Stimulated activated CD4-positive, alpha-beta T cell treated with anti-CD3 and anti-CD28 coated beads, Interleukin-1b, Interleukin-23, amount 100 ng/mL, for 48 hours (primary cell): Measurements from ENCODE around the gene CCT4.
"Not testable (repeated sequence)": the region's sequence is repeated elsewhere in the genome, so short reads cannot be mapped to it uniquely, and the experiment has no call there.

ENCODE experiments used
- DNase-seq: peaks from one replicate; pipeline ENCODE4 v3.0.0-alpha.2; 2020

The CCT4 gene, protein sequence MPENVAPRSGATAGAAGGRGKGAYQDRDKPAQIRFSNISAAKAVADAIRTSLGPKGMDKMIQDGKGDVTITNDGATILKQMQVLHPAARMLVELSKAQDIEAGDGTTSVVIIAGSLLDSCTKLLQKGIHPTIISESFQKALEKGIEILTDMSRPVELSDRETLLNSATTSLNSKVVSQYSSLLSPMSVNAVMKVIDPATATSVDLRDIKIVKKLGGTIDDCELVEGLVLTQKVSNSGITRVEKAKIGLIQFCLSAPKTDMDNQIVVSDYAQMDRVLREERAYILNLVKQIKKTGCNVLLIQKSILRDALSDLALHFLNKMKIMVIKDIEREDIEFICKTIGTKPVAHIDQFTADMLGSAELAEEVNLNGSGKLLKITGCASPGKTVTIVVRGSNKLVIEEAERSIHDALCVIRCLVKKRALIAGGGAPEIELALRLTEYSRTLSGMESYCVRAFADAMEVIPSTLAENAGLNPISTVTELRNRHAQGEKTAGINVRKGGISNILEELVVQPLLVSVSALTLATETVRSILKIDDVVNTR

GRCh38 chr2:61888267-61889055 lies at the start of gene CCT4:
Gene CCT4 (minus strand): TSS chr2:61888656. CDS start chr2:61888507, 149 bp downstream.
- peak; percentile 88 for DNase-seq

DNA sequence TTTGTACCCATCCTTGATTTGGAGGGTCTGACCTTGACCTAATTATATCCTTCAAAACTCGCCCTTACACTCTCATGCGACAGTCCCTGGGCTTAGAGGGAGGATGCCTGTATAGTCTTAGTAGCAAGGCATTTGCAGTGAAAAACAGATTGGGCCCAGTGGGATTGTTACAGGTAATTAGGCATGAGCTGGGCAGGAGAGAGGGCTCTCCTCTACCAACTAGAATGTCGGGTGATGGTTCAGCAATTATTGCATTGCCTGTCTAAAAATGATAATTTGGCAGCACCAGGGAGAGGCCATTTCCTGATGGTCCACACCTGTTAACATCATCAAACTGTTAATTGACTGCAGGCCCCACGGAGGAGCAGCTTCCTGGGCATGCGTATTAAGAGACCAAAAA lies 49.4 kb upstream of the CCT4 start:
- DNase-seq, result no peak

DNA sequence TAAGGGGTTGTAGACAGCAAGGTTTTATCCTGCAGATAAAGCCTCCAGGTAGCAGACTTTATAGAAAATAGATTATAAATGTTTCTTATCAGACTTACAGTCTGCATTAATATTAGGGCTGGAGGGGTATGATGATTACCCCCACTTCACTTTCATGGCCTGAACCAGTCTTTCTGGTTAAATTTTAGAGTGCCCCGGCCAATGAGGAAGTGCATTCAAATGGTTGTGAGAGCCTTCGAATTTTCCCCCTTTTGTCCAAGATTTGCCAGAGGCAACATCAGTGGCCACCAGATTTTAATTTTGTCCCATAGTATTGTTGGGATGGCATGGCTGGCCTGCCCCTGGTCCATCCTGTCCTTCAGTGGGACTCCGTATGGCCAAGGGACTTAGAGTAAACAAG lies 48.6 kb upstream of the CCT4 start:
- DNase-seq, result no peak

- no peak for DNase-seq
Measured at GRCh38 chr2:61928826-61929461, 40.5 kb upstream of the CCT4 start.

DNA sequence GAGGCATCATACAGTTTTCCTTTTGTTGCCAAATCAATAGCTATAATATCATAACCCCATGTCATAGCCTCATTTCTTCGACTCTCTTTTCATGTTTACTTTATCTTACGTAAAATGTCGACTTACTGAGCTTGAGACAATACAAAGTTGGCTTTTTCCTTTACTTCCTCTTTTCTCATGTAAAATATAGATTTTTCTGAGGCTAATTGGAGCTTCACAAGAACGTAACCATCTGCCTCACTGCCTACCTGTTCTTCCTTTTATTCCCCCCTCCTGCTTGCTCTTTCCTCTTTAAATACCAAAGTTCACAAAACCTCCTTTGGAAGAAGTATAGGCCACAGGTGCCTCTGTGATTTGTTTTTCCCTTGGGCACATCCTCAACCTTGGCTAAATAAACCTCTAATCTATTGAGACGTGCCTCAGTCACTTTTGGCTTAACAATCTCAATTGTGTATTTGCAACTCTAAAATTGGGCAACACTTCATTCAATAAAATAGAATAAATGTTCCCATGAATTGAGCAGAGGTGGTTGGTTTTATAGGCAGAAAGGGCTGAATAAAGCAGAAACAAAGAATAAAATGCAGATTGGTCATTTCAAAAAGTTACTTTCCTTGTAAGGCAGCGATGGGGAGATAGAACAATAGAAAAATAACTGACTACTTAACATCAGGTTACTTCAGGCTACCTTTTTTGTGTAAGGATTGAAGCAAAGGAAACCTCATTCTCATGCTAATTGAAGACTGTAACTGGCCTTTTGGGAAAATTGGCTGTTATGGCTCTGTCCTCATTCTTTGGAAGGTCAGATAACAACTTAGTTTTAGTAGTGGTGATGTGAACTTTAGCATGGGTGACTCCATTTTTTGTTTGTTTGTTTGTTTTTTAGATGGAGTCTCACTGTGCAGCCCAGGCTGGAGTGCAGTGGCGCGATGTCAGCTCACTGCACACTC lies 38.3 kb upstream of the CCT4 start:
- DNase-seq, result no peak

- no peak for DNase-seq
Measured at GRCh38 chr2:61924895-61925663, 36.6 kb upstream of the CCT4 start.

- no peak for DNase-seq
Measured at GRCh38 chr2:61922714-61923113, 34.3 kb upstream of the CCT4 start.

GRCh38 chr2:61920548-61920947 lies 32.1 kb upstream of the CCT4 start:
- DNase-seq, result no peak

GRCh38 chr2:61914794-61915193 lies 26.3 kb upstream of the CCT4 start:
- DNase-seq, result not testable (repeated sequence)

- DNase-seq, result no peak
Measured at GRCh38 chr2:61911510-61911909, 23.1 kb upstream of the CCT4 start.

DNA sequence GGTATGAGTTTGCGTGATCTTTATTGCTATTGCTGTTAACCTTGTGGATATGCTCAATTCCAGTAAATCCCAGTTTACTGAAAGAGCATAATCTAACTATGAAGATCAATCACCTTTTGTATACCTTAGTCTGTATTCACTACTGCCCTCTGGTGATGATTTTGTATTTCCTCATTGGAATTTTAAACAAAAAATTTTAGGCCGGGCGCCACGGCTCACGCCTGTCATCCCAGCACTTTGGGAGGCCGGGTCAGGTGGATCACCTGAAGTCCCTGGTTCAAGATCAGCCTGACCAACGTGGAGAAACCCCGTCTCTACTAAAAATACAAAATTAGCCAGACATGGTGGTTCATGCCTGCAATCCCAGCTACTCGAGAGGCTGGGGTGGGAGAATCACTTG lies 22.1 kb upstream of the CCT4 start:
- DNase-seq, result no peak

DNA sequence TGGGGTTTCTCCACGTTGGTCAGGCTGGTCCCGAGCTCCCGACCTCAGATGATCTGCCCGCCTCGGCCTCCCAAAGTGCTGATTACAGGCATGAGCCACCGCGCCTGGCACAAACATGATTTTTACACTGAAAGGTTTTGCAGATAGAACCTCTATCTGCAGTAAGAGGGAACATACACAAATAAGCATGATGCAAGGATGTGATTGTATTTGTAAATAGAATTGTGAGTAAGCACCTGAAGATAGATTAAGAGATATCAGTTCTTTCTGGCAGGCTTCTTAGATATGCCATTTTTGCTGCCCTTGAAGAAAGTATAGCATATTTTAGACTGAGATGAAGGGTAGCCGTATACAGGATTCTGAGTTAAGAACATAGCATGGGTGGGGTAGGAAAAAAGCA lies 20.7 kb upstream of the CCT4 start:
- DNase-seq, result no peak

DNA sequence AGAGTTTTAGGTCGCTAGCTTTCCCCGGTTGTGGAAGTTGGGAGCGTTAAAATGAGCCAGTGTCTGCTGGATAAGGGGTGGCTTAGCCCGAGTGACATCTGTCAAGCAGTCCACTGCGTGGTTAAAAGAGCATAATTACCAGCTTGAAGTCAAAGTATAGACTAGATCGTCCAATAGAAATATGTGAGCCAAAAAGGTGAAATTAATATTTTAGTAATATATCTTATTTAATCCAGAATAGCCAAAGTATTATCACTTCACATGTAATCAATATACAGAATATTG lies 17.7 kb upstream of the CCT4 start:
- no peak for DNase-seq

DNA sequence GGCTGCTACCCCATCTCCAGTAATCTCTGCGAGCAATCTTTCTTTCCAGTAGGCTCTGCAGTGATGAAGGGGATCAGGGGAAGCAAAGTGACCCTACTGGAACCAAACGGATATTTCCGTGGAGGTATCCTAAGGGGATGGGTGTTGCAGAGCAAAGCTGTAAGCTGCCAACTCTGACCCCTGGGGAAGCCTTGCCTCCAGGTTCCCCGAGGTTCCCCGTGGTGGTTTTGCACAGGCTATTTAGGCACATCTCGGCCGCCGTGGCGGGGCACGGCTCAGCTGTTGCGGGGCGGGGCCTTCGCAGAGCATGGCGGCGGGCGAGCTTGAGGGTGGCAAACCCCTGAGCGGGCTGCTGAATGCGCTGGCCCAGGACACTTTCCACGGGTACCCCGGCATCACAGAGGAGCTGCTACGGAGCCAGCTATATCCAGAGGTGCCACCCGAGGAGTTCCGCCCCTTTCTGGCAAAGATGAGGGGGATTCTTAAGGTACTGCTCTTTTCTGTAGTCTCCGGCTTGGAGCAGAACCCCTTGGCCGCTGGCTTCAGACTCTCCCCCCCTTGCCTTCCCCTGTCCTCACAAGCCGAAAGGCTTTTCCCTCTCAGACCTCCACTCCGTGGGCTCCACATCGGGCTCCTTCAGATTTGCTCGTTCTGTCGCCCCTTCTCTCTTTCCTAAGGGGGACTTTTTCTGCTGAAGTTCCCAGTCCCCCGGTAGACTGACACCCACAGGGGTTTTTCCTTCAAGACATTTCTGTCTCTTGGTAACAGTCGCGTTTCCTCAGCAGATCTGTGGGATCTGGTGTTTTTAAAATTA lies 17.1 kb upstream of the CCT4 start, which contains the start of gene COMMD1:
Gene COMMD1, plus strand, starts transcription at position 303 of the 814 bp plus-strand sequence. Its CDS starts 5 bp downstream, at position 308.
- DNase-seq, result peak; percentile 84

GRCh38 chr2:61900281-61900680 lies 11.8 kb upstream of the CCT4 start:
- no peak for DNase-seq

DNA sequence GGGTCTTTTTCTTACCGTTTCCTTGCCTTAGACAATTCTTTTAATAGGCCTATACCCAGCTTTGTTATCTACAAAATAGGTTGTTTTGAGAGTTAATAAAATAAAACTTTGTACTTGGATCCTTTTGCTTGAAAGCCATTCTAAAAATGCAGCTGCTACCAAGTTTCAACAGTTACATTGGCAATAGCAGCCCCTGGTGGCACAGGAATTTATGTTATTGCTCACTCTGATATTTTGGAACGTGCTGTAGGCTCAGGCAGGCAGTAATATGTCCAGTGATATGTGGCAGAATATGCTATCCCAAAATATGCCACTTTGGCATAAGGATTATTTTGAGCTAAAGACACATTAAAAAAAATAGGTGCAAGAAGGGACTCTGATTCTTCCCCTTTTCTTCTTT lies 10.4 kb upstream of the CCT4 start:
- DNase-seq, result no peak

DNA sequence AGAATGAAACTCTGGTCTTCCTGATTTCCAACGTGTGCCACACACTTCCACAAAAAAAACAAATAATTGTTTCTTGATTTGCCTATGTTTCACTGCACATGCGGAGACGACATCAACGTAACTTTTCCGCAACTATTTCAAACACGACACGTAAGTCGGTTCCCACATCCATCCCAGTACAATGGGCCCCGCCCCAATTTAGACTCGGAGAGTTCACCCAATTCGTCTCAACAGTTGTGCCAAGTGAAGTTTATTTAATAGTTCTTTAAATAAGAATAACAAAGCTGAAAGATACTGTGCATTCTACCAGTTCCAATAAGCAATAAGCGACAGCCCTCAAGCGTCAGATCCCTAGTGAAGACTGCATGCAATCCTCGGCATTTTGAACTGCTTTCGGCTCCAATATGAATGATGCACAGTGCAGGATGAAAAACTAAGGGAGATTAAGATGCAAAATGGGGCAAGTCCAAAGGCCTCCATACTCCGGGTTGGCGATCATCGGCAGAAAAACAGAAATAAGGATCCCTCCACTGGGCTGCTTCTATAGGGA lies 664 bp downstream of the CCT4 start:
- no peak for DNase-seq

- no peak for DNase-seq
Measured at GRCh38 chr2:61885896-61886603, 2.4 kb downstream of the CCT4 start.

DNA sequence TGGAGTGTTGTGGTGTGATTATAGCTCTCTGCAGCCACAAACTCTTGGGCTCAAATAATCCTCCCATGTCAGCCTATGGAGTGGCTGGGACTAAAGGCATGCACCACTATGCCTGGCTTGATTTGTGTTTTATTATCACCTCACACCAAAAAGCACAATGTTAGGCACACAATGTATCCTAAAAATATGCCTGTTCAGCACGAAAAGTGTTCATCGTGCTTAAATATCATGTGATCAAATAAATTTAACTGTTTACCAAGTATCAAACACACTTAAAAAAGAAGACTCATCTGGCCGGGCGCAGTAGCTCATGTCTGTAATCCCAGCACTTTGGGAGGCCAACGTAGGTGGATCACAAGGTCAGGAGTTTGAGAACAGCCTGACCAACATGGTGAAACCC lies 5.6 kb downstream of the CCT4 start:
- DNase-seq, result no peak

- not testable (repeated sequence) for DNase-seq
Measured at GRCh38 chr2:61879351-61879750, 9.1 kb downstream of the CCT4 start.
